ENCODE measurements around the gene HSD17B2.

HSD17B2 gene

GRCh38 chr16:82031116-82032084, 3.7 kb upstream of the HSD17B2 start:
- Histone ChIP-seq H3K9me3 (no peaks in the 10 kb centered on the region), H3K4me3 (no peak overlapping the region), H3K27ac (no peak overlapping the region), H3K27me3 (peaks cover 0 to 10% of the 10 kb centered on the region in 2 donors), H3K4me1 (no peaks in the 10 kb centered on the region), H3K36me3 (no peaks in the 10 kb centered on the region)
- TF ChIP-seq CTCF (IDR thresholded peaks at IDR 0.05) = peak; percentile 8 to 20
- intact Hi-C loops (cut with DNase I; ENCODE audit: low total_unique reads) = no loop called here
- DNase-seq = no peak

GRCh38 chr16:82033006-82033405, 2.0 kb upstream of the HSD17B2 start:
- Histone ChIP-seq H3K36me3 (no peaks in the 10 kb centered on the region), H3K9me3 (no peaks in the 10 kb centered on the region), H3K4me1 (no peaks in the 10 kb centered on the region), H3K27ac (no peak overlapping the region), H3K27me3 (peaks cover 0 to 6% of the 10 kb centered on the region in 2 donors), H3K4me3 (no peak overlapping the region)
- intact Hi-C loops (cut with DNase I; ENCODE audit: low total_unique reads) = no loop called here
- TF ChIP-seq CTCF (IDR thresholded peaks at IDR 0.05) = no peak
- DNase-seq = no peak

- no peak for TF ChIP-seq CTCF (IDR thresholded peaks at IDR 0.05)
- H3K9me3 ChIP-seq = no peaks in the 10 kb centered on the region
- H3K36me3 ChIP-seq = no peaks in the 10 kb centered on the region
- intact Hi-C loops (cut with DNase I; ENCODE audit: low total_unique reads) = no loop called here
- DNase-seq = no peak
- H3K4me3 ChIP-seq = no peak overlapping the region
- peaks cover 0 to 9% of the 10 kb centered on the region in 2 donors for H3K27me3 ChIP-seq
- no peak overlapping the region for H3K27ac ChIP-seq
- no peaks in the 10 kb centered on the region for H3K4me1 ChIP-seq
Measured at GRCh38 chr16:82033683-82034300, 1.3 kb upstream of the HSD17B2 start.

GRCh38 chr16:82037251-82037650, 2.2 kb downstream of the HSD17B2 start:
- Histone ChIP-seq H3K27me3 (peaks cover 0 to 3% of the 10 kb centered on the region in 2 donors), H3K4me1 (no peaks in the 10 kb centered on the region), H3K4me3 (no peak overlapping the region), H3K27ac (no peak overlapping the region), H3K36me3 (no peaks in the 10 kb centered on the region), H3K9me3 (no peaks in the 10 kb centered on the region)
- intact Hi-C loops (cut with DNase I; ENCODE audit: low total_unique reads) = no loop called here
- TF ChIP-seq CTCF (IDR thresholded peaks at IDR 0.05) = no peak
- no peak for DNase-seq

GRCh38 chr16:82037666-82038065, 2.6 kb downstream of the HSD17B2 start:
- H3K9me3 ChIP-seq = no peaks in the 10 kb centered on the region
- intact Hi-C loops (cut with DNase I; ENCODE audit: low total_unique reads) = no loop called here
- H3K4me1 ChIP-seq = no peaks in the 10 kb centered on the region
- H3K27me3 ChIP-seq = peaks cover 0 to 3% of the 10 kb centered on the region in 2 donors
- no peaks in the 10 kb centered on the region for H3K36me3 ChIP-seq
- no peak overlapping the region for H3K4me3 ChIP-seq
- no peak for DNase-seq
- H3K27ac ChIP-seq = no peak overlapping the region
- no peak for TF ChIP-seq CTCF (IDR thresholded peaks at IDR 0.05)

All from tibial artery (tissue), 4 donors.